Stomach (tissue), 4 donors: ENCODE data around the gene SCFD2.

ENCODE experiments used
- EP300 ChIP-seq: sonication (generic); formaldehyde crosslinking; IDR thresholded peaks from one replicate; pipeline ENCODE4 v1.6.1; 2017; ENCODE audit warnings: antibody characterized with exemption
- POLR2A ChIP-seq, 4 donors: fragments of 450-650 bp; IDR thresholded peaks; one replicate each; pipeline ENCODE4 v1.6.1; 2016; ENCODE audit warnings: antibody characterized with exemption in 4 of 4, control low read depth in 2 of 4, mild to moderate bottlenecking in 1 of 4, moderate library complexity in 1 of 4
- TF ChIP-seq, protein P1 (sequence below), 7 experiments: fragments of 450-650 bp in 4 of 7; fragments of 200-600 bp in 3 of 7; sonication (generic) in 3 of 7; IDR thresholded peaks; one replicate each; pipeline ENCODE4 v1.5.1; 2016 to 2019; ENCODE audit warnings: antibody characterized with exemption in 7 of 7, control low read depth in 2 of 7, mild to moderate bottlenecking in 1 of 7

DNA sequence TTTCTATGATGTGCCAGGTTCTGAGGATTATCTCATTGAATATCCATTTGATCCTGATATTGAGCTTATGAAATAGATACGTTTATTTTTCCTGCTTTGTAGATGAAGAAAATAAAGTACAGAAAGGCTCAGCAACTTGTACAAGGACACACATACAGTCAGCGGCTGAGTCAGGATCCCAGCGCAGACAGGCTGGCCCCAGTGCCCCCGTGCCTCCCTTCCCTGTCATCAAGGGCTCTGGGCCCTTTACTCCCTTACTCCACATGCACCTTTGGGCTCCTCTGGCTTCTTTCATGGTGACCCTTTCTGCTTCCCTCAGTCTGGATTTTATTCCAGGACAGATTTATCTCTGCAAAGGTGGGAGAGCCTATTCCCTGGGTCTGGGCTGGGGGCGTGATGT, 490.9 kb downstream of the SCFD2 start:
- TF ChIP-seq, protein P1, sequence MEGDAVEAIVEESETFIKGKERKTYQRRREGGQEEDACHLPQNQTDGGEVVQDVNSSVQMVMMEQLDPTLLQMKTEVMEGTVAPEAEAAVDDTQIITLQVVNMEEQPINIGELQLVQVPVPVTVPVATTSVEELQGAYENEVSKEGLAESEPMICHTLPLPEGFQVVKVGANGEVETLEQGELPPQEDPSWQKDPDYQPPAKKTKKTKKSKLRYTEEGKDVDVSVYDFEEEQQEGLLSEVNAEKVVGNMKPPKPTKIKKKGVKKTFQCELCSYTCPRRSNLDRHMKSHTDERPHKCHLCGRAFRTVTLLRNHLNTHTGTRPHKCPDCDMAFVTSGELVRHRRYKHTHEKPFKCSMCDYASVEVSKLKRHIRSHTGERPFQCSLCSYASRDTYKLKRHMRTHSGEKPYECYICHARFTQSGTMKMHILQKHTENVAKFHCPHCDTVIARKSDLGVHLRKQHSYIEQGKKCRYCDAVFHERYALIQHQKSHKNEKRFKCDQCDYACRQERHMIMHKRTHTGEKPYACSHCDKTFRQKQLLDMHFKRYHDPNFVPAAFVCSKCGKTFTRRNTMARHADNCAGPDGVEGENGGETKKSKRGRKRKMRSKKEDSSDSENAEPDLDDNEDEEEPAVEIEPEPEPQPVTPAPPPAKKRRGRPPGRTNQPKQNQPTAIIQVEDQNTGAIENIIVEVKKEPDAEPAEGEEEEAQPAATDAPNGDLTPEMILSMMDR (IDR thresholded peaks at IDR 0.05), result no peak
- no peak for TF ChIP-seq EP300
- no peak for TF ChIP-seq POLR2A (IDR thresholded peaks at IDR 0.05)
